ENCODE results near the gene CCR1.
"Not testable (repeated sequence)": the region's sequence is repeated elsewhere in the genome, so short reads cannot be mapped to it uniquely, and the experiment has no call there.

DNA sequence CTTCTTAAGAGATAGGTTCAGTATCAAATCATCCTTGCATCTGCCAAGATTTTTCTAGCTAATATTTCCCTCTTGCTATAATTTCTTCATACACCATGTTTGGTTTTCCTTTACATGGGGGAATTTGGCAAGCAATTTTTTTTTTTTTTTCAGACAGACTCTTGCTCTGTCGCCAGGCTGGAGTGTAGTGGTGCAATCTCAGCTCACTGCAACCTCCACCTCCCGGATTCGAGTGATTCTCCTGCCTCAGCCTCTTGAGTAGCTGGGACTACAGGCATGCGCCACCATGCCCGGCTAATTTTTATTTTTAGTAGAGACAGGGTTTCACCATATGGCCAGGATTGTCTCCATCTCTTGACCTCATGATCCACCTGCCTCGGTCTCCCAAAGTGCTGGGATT, 599 bp downstream of the CCR1 start:
- TF ChIP-seq, protein P1, sequence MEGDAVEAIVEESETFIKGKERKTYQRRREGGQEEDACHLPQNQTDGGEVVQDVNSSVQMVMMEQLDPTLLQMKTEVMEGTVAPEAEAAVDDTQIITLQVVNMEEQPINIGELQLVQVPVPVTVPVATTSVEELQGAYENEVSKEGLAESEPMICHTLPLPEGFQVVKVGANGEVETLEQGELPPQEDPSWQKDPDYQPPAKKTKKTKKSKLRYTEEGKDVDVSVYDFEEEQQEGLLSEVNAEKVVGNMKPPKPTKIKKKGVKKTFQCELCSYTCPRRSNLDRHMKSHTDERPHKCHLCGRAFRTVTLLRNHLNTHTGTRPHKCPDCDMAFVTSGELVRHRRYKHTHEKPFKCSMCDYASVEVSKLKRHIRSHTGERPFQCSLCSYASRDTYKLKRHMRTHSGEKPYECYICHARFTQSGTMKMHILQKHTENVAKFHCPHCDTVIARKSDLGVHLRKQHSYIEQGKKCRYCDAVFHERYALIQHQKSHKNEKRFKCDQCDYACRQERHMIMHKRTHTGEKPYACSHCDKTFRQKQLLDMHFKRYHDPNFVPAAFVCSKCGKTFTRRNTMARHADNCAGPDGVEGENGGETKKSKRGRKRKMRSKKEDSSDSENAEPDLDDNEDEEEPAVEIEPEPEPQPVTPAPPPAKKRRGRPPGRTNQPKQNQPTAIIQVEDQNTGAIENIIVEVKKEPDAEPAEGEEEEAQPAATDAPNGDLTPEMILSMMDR (IDR thresholded peaks at IDR 0.05): not testable (repeated sequence)
- TF ChIP-seq POLR2AphosphoS5 (IDR thresholded peaks at IDR 0.05): not testable (repeated sequence)
